PFSK-1 (cell line): ENCODE results near the gene FMO2.

Experiments used
- FOXP2 ChIP-seq: optimal IDR thresholded peaks from 2 replicates; pipeline ENCODE3; 2011; ENCODE audit warnings: borderline replicate concordance, control low read depth, inconsistent platforms; ENCODE audit not compliant: insufficient read depth; ENCODE audit errors: extremely low read length, extremely low read depth
- POLR2AphosphoS5 ChIP-seq: IDR thresholded peaks from 2 replicates; pipeline ENCODE4 v1.6.1; 2012; ENCODE audit warnings: low read depth, mild to moderate bottlenecking, control low read depth, low read length, moderate library complexity
- SIN3A ChIP-seq: IDR thresholded peaks from 2 replicates; pipeline ENCODE4 v1.6.1; 2012; ENCODE audit warnings: mild to moderate bottlenecking, low read length, moderate library complexity, borderline replicate concordance; ENCODE audit not compliant: insufficient read depth
- TAF1 ChIP-seq: IDR thresholded peaks from 2 replicates; pipeline ENCODE4 v1.6.1; 2012; ENCODE audit warnings: low read length, control low read depth, borderline replicate concordance; ENCODE audit not compliant: insufficient read depth
- TF ChIP-seq, protein P1 (sequence below), 2 experiments: IDR thresholded peaks; 2 replicates each; pipeline versions ENCODE4 v1.6.1 to v1.8.0; 2011 to 2012; ENCODE audit warnings: low read depth in 2 of 2, low read length in 2 of 2, control low read depth in 1 of 2, inconsistent platforms in 1 of 2, mild to moderate bottlenecking in 1 of 2, moderate library complexity in 1 of 2; ENCODE audit not compliant: insufficient read depth in 1 of 2

DNA sequence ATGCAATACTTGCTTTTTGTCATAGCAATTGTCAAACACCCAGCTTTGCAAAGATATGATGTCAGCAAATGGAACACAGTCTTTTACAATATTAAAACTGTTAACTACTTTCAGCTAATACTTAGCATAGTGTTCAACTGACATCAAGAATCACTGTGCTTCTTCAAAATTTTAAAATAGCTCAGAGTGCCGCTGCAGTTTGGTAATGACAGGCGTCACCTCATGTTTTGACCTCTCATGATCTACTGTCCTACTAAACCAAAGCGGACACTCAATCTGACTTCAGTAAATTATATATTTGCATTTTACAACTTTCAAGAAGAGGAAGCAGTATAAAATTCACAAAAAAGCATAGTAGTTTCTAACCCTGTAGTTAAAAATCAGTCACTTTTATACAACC, 65.2 kb downstream of the FMO2 start:
- TF ChIP-seq POLR2AphosphoS5 (no peak), TAF1 (no peak), SIN3A (no peak), FOXP2 (no peak)
- TF ChIP-seq, protein P1, sequence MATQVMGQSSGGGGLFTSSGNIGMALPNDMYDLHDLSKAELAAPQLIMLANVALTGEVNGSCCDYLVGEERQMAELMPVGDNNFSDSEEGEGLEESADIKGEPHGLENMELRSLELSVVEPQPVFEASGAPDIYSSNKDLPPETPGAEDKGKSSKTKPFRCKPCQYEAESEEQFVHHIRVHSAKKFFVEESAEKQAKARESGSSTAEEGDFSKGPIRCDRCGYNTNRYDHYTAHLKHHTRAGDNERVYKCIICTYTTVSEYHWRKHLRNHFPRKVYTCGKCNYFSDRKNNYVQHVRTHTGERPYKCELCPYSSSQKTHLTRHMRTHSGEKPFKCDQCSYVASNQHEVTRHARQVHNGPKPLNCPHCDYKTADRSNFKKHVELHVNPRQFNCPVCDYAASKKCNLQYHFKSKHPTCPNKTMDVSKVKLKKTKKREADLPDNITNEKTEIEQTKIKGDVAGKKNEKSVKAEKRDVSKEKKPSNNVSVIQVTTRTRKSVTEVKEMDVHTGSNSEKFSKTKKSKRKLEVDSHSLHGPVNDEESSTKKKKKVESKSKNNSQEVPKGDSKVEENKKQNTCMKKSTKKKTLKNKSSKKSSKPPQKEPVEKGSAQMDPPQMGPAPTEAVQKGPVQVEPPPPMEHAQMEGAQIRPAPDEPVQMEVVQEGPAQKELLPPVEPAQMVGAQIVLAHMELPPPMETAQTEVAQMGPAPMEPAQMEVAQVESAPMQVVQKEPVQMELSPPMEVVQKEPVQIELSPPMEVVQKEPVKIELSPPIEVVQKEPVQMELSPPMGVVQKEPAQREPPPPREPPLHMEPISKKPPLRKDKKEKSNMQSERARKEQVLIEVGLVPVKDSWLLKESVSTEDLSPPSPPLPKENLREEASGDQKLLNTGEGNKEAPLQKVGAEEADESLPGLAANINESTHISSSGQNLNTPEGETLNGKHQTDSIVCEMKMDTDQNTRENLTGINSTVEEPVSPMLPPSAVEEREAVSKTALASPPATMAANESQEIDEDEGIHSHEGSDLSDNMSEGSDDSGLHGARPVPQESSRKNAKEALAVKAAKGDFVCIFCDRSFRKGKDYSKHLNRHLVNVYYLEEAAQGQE (IDR thresholded peaks at IDR 0.05; ENCODE audit: insufficient read depth in 1 of 2, low read depth in 2 of 2, low read length in 2 of 2) = no peak
